SK-N-SH treated with all-trans-retinoic acid at 6 μM for 48 hours (cell line): ENCODE measurements around the gene PPOX.

Experiments used
- ATAC-seq: fragments of 200-7000 bp; cut with Tn5 transposase; 3 replicates; pipeline ENCODE4 v1.9.1; 2020; ENCODE audit warnings: mild to moderate bottlenecking, moderate library complexity
- ARNTL ChIP-seq: fragments of 450-650 bp; formaldehyde crosslinking; IDR thresholded peaks from 2 replicates; pipeline ENCODE4 v1.5.0; 2020; ENCODE audit warnings: low read depth, mild to moderate bottlenecking, moderate library complexity, borderline replicate concordance
- BACH2 ChIP-seq: fragments of 250-450 bp; sonication (Bioruptor Pico); IDR thresholded peaks from 2 replicates; pipeline ENCODE4 v1.9.0; 2021; ENCODE audit warnings: mild to moderate bottlenecking, borderline replicate concordance
- CREB5 ChIP-seq: fragments of 250-450 bp; sonication (Bioruptor Pico); IDR thresholded peaks from 2 replicates; pipeline ENCODE4 v1.5.1; 2020; ENCODE audit warnings: low read depth, mild to moderate bottlenecking, moderate library complexity
- CSRNP3 ChIP-seq: fragments of 250-450 bp; sonication (Bioruptor Pico); IDR thresholded peaks from 2 replicates; pipeline ENCODE4 v1.5.1; 2021; ENCODE audit warnings: mild to moderate bottlenecking, moderate library complexity
- ESRRG ChIP-seq: fragments of 250-450 bp; sonication (Bioruptor Pico); IDR thresholded peaks from 2 replicates; pipeline ENCODE4 v1.6.1; 2021; ENCODE audit warnings: mild to moderate bottlenecking
- GLIS3 ChIP-seq: fragments of 250-450 bp; sonication (Bioruptor Pico); IDR thresholded peaks from 2 replicates; pipeline ENCODE4 v1.5.0; 2020; ENCODE audit warnings: mild to moderate bottlenecking, moderate library complexity
- ISL1 ChIP-seq: fragments of 250-450 bp; sonication (Bioruptor Pico); IDR thresholded peaks from 2 replicates; pipeline ENCODE4 v2.1.2; 2022; ENCODE audit warnings: mild to moderate bottlenecking, moderate library complexity
- OSR1 ChIP-seq: fragments of 250-450 bp; sonication (Bioruptor Pico); IDR thresholded peaks from 2 replicates; pipeline ENCODE4 v1.8.0; 2022; ENCODE audit warnings: moderate library complexity, mild to moderate bottlenecking, inconsistent platforms
- PATZ1 ChIP-seq: fragments of 250-450 bp; sonication (Bioruptor Pico); IDR thresholded peaks from 2 replicates; pipeline ENCODE4 v1.8.0; 2020; ENCODE audit warnings: mild to moderate bottlenecking, moderate library complexity, borderline replicate concordance
- POU6F1 ChIP-seq: fragments of 250-450 bp; sonication (Bioruptor Pico); IDR thresholded peaks from 2 replicates; pipeline ENCODE4 v1.8.0; 2021; ENCODE audit warnings: low read depth, mild to moderate bottlenecking, moderate library complexity, borderline replicate concordance
- RARB ChIP-seq: fragments of 250-450 bp; sonication (Bioruptor Pico); IDR thresholded peaks from 2 replicates; pipeline ENCODE4 v1.8.0; 2021; ENCODE audit warnings: mild to moderate bottlenecking, moderate library complexity
- SNAI2 ChIP-seq: fragments of 250-450 bp; sonication (Bioruptor Pico); IDR thresholded peaks from 2 replicates; pipeline ENCODE4 v1.5.0; 2020; ENCODE audit warnings: mild to moderate bottlenecking, moderate library complexity
- TCF4 ChIP-seq: fragments of 250-450 bp; sonication (Bioruptor Pico); IDR thresholded peaks from 2 replicates; pipeline ENCODE4 v1.8.0; 2021; ENCODE audit warnings: mild to moderate bottlenecking, moderate library complexity, borderline replicate concordance
- TOX ChIP-seq: fragments of 250-450 bp; sonication (Bioruptor Pico); IDR thresholded peaks from 2 replicates; pipeline ENCODE4 v1.8.0; 2021; ENCODE audit warnings: mild to moderate bottlenecking, moderate library complexity, borderline replicate concordance
- ZC3H10 ChIP-seq: fragments of 250-450 bp; sonication (Bioruptor Pico); IDR thresholded peaks from 2 replicates; pipeline ENCODE4 v1.5.1; 2021; ENCODE audit warnings: mild to moderate bottlenecking, moderate library complexity
- ZFP3 ChIP-seq: fragments of 250-450 bp; sonication (Bioruptor Pico); IDR thresholded peaks from 2 replicates; pipeline ENCODE4 v1.5.0; 2020; ENCODE audit warnings: mild to moderate bottlenecking, moderate library complexity
- ZFP30 ChIP-seq: fragments of 450-650 bp; formaldehyde crosslinking; IDR thresholded peaks from 2 replicates; pipeline ENCODE4 v1.5.0; 2022; ENCODE audit warnings: mild to moderate bottlenecking, moderate library complexity
- ZNF565 ChIP-seq: fragments of 450-650 bp; formaldehyde crosslinking; conservative IDR thresholded peaks from 2 replicates; pipeline ENCODE4 v1.5.0; 2020; ENCODE audit warnings: low read depth, mild to moderate bottlenecking, moderate library complexity
- ZNF70 ChIP-seq: fragments of 450-650 bp; formaldehyde crosslinking; IDR thresholded peaks from 2 replicates; pipeline ENCODE4 v1.5.0; 2020; ENCODE audit warnings: mild to moderate bottlenecking, moderate library complexity
- ZNF8 ChIP-seq: fragments of 450-650 bp; formaldehyde crosslinking; IDR thresholded peaks from 2 replicates; pipeline ENCODE4 v1.5.0; 2020; ENCODE audit warnings: mild to moderate bottlenecking, moderate library complexity

The PPOX gene

GRCh38 chr1:161177112-161177935 lies 11.1 kb downstream of the PPOX start, which contains the start of gene B4GALT3:
B4GALT3 (minus strand) TSS chr1:161177507; CDS start chr1:161176060, 1,447 bp downstream.
- TF ChIP-seq ARNTL (CRISPR knock-in tag) (no peak), RARB (CRISPR knock-in tag) (no peak), ZFP3 (CRISPR knock-in tag) (0 out of 2 replicates have a peak, but pooled peaks have one; percentile 10)
- peak; percentile 96 for ATAC-seq

- no peak for ATAC-seq
- TF ChIP-seq ZFP30 (no peak), ZC3H10 (CRISPR knock-in tag) (no peak), PATZ1 (CRISPR knock-in tag) (no peak), ISL1 (CRISPR knock-in tag) (no peak)
Measured at GRCh38 chr1:161177936-161178244, 11.7 kb downstream of the PPOX start.

- TF ChIP-seq ZFP30 (no peak), CSRNP3 (CRISPR knock-in tag) (no peak), TOX (CRISPR knock-in tag) (no peak)
- no peak for ATAC-seq
Measured at GRCh38 chr1:161179698-161180097, 13.5 kb downstream of the PPOX start.

- TF ChIP-seq OSR1 = no peak
- no peak for TF ChIP-seq ZFP30
- no peak for TF ChIP-seq ZNF565
- no peak for TF ChIP-seq CREB5 (CRISPR knock-in tag)
- no peak for TF ChIP-seq ESRRG (CRISPR knock-in tag)
- no peak for TF ChIP-seq ARNTL (CRISPR knock-in tag)
- no peak for TF ChIP-seq CSRNP3 (CRISPR knock-in tag)
- TF ChIP-seq TOX (CRISPR knock-in tag) = no peak
- no peak for TF ChIP-seq POU6F1
- TF ChIP-seq ZNF70 (CRISPR knock-in tag) = no peak
- no peak for TF ChIP-seq SNAI2
- TF ChIP-seq ZFP3 (CRISPR knock-in tag) = no peak
- TF ChIP-seq TCF4 (CRISPR knock-in tag) = no peak
- no peak for TF ChIP-seq GLIS3 (CRISPR knock-in tag)
- no peak for TF ChIP-seq ZNF8 (CRISPR knock-in tag)
- no peak for TF ChIP-seq BACH2 (CRISPR knock-in tag)
- ATAC-seq = no peak
Measured at GRCh38 chr1:161180639-161181038, 14.4 kb downstream of the PPOX start.
